SU-DHL-6 (cell line): ENCODE results near the gene PLXDC2.

ENCODE experiments used
- CTCF ChIP-seq: fragments of 200-600 bp; sonication (generic); IDR thresholded peaks from one replicate; pipeline ENCODE4 v1.5.1; 2017; ENCODE audit warnings: antibody characterized with exemption, mild to moderate bottlenecking, low read length, moderate library complexity; ENCODE audit not compliant: insufficient read depth, poor library complexity, severe bottlenecking
- EZH2phosphoT487 ChIP-seq: fragments of 200-600 bp; sonication (generic), shearing (Covaris generic); conservative IDR thresholded peaks from 2 replicates; pipeline ENCODE4 v1.6.1; 2018; ENCODE audit warnings: mild to moderate bottlenecking, antibody characterized with exemption, low read length, moderate library complexity, mixed read lengths

- TF ChIP-seq CTCF = no peak
- TF ChIP-seq EZH2phosphoT487 = no peak
These were observed 316.6 kb downstream of the PLXDC2 start for GRCh38 chr10:20132816-20133215.
